Vagina (tissue), 2 donors: Measurements from ENCODE around the gene PSPH.

Experiments used
- CTCF ChIP-seq, 3 experiments: fragments of 450-650 bp in 2 of 3; fragments of 200-600 bp in 1 of 3; sonication (generic) in 1 of 3; IDR thresholded peaks; one replicate each; pipeline ENCODE4 v1.5.1; 2017 to 2019; ENCODE audit warnings: antibody characterized with exemption in 3 of 3, mild to moderate bottlenecking in 2 of 3, moderate library complexity in 2 of 3
- POLR2A ChIP-seq, 2 donors: fragments of 450-650 bp; IDR thresholded peaks; one replicate each; pipeline ENCODE4 v1.6.1; 2017; ENCODE audit warnings: antibody characterized with exemption in 2 of 2, mild to moderate bottlenecking in 2 of 2, moderate library complexity in 2 of 2
- POLR2AphosphoS5 ChIP-seq, 2 donors: sonication (generic); formaldehyde crosslinking; IDR thresholded peaks; one replicate each; pipeline ENCODE4 v1.9.0; 2017; ENCODE audit warnings: antibody characterized with exemption in 2 of 2, mild to moderate bottlenecking in 2 of 2, low read depth in 1 of 2; ENCODE audit not compliant: insufficient read depth in 1 of 2

- TF ChIP-seq CTCF (IDR thresholded peaks at IDR 0.05) (no peak), POLR2A (IDR thresholded peaks at IDR 0.05) (no peak), POLR2AphosphoS5 (IDR thresholded peaks at IDR 0.05; ENCODE audit: insufficient read depth in 1 of 2, low read depth in 1 of 2) (no peak)
Observed at GRCh38 chr7:56048245-56048644, 3.0 kb downstream of the PSPH start.
